Effector CD4-positive, alpha-beta T cell (primary cell): ENCODE measurements around the gene MBP.
"Not testable (repeated sequence)": the region's sequence is repeated elsewhere in the genome, so short reads cannot be mapped to it uniquely, and the experiment has no call there.

ENCODE experiments used
- DNase-seq: peaks from one replicate; pipeline ENCODE4 v3.0.0-alpha.2; 2020

MBP gene

DNA sequence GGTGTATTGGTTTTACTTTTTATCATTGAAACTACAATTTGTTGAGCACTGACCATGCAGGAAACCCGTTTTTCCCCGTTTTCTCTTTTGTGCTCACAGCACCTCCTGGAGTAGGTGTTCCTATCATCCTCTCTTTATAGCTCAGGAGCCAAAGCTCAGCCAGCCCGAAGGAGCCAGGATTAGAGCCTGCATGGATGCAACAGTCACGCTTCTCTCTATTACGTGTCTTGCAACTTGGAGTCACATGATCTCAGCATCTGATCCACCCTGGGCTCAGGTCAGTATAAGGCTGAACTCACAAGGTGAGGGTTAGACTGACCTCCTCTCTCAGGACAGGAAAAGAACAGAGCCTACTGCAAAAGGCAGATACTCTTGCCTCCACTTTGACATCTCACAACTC is 150.5 kb downstream of the MBP start:
- DNase-seq, result no peak

DNA sequence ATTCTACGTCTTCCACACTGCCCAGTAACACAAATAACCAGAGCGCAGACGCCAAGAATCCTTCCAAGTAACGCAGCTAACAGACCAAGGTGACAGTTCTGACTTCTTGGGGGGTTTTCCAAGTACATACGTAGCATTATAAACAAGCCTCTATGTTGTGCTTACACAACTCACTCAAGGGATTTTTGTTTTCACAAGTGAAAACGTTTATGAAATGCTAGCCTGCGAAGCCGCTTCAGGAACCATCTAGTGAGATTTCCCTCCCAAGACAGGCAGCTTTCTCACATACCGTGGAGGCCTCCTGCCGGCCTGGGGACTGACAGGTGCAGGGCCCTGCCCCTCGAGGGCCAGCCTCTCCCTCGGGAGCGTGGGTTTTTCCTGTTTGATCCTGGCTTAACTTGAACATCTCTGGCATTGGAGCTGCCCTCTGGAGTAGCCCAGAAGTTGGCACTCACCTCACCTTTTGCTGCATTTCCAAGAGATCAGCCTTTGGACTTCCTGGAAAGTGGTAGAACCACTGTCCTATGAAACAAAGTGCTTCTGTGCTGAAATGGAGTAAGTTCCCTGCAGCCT is 151.1 kb downstream of the MBP start:
- DNase-seq, result no peak

DNA sequence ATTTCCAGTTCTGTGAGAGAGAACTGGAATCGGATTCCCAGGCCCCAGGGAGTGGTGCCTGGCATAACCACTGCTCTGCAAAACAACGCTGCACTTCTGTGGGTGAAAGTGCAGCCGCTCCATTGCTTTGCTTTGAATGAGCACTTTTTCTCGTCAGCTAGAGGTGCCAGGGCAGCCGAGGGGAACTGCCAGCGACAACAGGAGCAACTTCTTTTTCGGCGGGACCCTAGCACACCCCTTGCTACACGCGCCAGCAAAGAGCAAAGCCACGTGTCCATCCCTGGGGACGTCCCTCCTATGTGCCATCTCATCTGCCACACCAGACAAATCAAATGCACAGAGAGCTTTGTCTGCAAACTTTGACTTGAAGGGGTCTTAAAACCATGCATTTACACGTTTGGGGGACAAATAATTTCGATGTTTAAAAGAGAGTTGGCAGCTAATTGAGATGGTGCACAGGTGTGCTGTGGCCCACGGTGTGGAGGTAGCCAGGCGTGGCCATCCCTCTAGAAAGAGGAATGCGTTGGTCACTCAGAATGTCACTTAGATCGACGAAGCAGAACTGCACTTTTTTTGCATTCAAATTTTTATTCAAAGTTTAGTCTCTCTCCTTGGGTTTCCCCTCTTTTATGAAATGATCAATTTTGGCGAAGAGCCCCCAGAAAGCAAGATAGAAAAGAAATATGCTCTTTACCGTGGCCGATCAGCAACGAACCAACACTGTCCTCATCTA is 151.8 kb downstream of the MBP start:
- DNase-seq, result no peak

DNA sequence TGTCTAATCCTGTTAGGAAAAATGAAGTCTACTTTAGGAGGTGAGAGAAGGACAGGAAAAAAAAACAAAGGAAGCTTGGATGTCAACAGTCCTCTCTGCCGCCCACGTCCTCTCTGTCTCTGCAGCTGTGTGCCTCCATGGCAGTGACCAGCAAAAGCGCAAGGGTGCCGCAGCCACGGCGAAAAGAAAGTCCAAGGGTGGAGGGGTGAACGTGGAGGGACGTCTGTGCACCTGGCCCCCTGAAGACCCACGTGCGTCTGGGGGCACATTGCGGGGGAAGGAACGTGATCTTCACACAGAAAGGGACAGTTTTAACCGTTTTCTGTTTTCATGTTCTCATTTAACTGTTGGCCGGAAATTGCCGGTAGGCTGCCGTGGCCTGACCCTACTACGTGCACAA is 152.7 kb downstream of the MBP start:
- no peak for DNase-seq

DNA sequence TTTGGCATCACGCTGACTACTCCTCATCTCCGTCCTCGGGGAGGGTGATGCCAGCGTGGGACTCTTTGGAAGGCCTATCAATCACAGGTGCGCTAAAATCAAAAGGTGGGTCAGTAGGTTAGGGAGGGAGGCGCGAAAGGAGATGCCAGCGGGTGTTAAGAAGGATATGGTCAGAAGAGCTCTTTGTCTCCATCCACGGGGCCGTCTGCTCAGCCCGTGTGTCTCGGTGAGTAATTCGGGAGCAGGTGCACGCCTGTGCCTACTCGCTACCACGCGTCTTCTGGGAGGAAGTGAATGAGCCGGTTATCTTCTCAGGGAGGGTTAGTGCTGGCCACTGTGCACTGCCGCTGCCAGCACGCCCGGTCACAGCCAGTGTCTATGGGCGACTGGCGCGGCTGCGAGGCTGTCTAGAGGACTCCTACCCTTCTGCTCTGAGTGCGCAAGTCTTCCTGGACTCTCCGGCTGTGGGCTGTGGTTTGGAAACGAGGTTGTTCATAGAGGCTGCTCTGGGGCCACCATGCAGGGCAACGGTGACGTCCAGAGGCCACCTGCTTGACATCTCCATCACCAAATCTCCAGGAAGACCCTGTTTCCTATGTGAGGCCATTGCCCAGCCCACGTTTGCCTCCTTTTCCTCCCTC is 153.4 kb downstream of the MBP start:
- DNase-seq, result no peak

DNA sequence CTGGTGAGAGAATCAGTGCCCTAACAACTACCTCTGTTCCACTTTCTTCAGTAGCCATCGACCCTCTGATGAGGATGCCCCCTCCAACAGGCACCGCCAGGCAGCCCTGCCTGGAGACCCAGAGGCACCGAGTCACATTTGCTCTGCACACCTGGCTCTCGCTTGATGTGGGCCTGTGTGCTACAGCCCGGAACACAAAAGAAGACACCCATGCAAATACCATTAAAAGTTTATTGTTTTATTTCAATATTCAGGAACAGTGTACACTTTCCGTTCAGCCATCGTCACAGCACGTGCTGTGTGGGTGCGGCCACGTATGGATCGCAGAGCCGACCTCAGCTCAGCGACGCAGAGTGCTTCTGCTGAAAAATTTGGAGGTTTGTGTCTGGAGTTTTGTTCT is 154.0 kb downstream of the MBP start:
- no peak for DNase-seq

DNA sequence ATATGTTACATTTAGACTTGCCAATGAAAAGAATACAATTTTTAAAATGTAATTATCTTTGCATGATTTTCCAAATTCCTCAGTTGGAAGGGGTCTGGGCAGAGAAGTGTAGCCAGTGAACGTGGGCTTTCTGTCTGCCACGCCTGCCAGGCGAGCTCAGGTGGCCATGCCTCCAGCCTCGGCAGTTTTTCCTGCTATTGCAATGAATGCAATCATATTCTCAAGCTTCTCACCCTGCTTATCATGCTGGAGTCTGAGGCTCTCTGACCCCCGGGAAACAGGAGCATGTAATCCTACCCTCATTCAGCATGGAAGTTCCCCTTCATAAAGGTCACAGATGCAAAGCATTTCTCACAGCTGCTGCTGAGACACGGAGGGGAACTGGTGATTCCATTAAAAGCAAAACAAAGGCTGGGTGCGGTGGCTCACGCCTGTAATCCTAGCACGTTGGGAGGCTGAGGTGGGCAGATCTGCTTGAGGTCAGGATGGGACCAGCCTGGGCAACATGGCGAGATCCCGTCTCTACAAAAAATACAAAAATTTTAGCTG is 154.8 kb downstream of the MBP start:
- DNase-seq, result no peak

DNA sequence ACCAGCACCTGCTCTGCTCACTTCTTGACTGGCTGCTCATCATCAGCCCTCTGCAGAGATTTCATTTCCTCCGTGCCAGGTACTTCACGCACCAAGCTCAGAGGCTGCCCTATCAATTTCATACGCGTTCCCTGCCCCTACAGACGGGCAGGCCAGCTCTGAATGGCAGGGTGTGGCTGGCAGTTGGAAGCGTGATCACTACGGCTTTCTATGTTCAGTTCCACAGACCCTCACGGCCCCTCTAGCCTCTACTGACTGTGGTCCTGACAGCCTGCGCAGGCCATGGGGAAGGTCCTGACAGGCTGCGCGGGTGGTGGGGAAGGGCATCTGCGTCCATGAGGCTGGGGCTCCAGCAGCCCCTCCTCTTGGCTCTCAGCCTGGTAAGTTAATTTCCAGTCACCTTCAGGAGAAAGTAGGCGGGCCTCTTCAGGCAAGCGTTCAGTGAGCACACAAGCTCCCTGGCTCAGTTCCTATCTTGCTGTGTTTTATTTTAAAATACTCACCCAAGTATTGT is 155.4 kb downstream of the MBP start:
- DNase-seq, result no peak

DNA sequence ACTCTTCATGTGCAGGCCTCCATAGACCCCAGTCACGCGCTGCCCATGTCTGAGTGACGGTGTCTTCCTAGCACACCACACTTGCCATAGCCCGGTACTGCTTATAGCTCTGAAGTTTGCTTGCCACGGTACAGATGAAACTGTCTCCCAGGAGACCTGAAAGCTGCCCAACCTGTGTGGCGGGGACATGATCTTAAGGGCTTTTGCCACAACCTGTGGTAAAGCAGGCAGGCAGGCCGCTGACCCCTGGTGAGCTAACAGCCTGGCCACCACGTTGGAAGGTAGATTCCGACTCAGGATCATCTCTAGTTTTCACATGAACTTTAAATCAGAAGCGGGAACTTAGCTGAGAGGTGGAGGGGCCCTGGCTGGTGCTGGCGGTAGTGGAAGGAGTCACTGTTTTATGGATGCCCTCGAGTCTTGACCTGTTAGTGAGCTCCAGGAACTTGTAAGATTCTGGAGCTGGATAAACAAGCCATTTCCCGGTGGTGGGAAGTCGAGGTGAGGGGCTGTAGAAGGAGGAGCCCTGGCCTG is 156.9 kb downstream of the MBP start:
- no peak for DNase-seq

DNA sequence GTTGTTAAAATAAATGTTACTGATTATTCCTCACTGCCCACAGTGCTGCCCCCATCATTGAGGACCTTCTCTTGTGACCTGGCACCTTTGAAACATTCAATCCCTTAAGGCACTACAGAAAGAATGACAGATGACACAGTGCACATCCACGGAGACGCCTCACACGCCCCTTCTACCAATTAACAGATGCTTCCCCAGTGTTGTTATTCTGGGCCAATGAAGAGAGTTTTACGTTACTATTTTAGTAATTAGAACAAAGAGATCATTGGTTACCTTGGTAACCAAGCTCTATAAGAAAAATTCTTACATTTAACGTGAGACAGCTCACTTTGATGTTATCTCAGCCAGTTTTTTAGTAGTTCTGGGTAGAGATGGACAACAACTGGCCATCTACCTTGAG is 158.2 kb downstream of the MBP start:
- no peak for DNase-seq

DNA sequence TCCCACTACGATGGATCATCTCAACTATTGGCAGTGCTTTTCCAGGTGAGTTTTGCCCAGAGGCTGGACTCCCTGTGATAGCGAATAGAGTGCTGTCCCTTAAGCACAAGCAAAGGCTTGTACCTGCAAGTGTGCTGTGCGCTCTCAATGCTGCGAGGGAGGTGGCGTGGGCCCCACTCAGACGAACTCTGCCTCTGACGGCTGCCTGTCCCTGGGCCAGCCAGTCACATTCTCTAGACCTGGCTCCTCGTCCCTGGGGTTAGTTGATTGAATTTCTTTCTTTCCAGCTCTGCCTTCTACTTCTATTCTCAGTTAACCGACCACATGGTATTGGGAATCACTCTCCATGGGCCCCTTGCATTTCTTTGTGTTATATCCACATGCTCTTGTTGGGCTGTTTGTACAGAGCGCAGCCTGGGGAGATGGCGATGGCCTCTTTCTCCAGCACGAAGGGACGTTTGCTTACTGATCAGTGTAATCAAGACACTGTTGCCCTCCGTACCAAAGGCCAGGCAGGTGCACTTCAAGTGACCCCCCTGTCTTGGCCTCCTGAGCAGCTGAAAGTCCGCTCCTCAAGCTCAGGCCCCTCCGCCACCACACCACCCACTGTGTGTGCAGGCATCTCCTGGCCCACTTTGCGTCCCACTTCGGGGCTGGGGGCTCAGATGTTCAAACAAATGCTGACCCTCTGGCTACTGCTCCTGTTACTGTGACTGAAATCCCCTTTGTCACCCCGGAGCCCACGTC is 158.9 kb downstream of the MBP start:
- DNase-seq, result no peak

DNA sequence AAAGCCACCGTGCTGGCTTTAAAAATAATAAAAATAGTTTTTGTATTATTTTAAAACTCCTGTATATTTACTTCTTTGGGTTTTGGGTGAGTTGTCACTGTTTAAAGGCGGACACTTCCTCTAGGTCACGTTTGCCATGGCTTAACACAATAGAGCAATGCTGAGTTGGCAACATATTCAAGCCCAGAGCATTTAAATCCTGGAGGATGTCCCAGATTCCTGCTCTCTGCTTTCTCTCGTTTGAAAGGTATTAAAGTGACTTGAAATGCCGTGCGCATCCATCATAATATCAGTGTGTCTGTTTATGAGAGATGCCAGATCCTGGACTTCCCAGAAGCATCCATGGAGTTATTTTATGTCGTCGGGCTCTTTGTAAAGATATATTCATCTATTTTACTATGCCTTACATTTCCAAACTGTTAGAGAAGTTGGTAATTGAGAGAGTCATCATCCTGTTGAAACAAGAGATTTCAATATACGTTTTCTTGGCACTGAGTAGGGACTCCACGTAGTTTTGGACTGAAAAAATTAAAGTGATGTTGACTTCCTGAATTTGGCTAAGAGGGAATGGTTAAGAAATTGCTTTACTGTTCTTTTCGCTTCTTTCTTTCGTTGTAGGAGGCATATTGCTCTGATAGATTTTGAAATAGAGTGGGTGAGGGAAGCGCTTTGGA is 159.6 kb downstream of the MBP start:
- DNase-seq, result no peak

DNA sequence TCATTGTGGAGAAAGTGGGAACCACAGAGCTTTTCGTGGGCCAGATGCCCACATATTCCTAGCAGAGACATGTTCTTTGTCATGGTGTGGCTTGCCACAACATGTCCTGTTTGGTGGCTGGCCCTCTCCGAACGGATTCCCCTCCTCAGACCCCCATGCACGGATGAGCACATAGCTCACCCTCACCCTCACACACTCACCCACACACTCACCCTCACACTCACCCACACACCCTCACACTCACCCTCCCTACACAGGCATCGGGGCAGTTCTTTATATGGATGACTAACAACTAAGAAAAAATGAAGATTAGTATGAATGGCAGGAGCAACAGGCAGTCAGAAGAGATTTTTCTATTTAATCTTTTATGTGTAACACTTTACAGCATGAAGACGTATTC is 160.3 kb downstream of the MBP start:
- no peak for DNase-seq

DNA sequence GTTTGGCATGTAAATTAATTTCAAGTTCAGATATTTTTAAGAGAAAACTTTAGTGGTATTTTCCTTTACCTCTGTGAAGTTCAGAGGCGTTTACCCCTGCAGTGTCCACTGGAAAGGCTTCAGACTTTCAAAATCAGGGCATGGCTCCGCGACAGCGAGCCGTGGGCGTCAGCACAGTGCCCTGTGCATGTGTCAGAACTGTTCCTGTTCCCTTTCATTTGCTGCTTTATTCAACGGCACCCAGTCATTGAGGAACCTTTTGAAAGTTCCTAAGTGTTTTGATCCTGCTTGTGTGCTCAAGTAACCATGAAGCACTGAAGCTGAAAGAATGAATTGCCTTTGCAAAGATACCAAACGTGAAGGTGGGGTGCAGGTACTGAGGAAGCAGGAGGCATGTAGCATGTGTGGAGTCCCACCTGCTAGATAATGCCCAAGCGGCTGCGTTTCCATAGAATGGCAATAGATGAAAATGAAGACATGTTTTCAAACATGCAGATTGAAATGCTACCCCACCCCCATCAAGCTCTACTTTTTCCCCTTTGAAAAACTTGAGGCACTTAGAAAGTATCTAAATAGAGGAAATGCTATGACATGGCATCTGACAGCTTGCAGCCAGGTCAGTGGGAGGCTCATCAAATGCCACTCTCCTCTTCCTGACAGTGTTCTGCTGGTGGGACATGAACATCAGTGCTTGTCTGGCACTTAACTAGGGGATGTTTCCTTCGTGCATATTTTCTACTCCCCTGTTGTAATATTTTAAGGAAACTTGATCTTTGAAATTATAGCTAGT is 161.6 kb downstream of the MBP start:
- no peak for DNase-seq

DNA sequence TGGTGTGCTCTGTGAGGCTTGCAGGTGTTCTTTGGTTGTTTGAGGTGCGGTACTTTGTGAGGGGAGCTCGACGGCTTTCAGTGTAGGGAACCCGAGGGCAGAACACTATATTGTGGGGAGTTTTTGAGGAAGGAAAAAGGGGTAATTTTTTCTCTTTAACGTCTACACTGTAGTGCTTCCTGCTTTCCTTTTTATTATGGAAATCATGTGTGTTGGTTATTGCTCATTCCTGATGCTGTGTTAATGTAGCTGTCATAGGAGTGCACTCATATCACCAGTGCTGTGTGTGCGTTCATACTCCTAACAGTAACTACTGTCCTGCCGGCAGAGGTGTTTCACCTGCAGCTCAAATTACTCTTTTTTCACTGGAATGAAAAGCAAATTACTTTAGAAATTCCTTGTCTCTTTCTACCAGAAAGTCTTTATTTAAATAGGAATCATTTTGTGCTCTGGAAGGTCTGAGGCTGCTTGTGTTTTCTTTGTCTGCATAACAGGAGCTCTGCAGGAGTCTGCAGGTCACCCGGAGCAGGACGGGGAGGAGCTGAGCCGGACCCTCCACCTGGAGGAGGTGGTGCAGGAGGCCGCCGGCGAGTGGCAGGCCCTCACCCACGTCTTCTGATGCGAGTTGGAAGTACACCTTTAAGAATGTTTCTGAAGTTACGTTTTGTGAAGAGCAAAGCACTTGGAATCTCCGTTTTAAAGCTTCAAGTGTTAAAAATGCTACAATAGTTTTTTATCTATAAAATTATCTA is 164.7 kb downstream of the MBP start:
- no peak for DNase-seq

DNA sequence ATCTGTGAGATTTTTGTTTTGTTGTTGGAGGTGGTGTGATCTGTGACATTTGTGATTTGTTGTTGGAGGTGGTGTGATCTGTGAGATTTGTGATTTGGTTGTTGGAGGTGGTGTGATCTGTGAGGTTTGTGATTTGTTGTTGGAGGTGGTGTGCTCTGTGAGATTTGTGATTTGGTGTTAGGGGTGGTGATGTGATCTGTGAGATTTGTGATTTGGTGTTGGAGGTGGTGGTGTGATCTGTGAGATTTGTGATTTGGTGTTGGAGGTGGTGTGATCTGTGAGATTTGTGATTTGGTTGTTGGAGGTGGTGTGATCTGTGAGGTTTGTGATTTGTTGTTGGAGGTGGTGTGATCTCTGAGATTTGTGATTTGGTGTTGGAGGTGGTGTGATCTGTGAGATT is 165.3 kb downstream of the MBP start:
- DNase-seq, result not testable (repeated sequence)

DNA sequence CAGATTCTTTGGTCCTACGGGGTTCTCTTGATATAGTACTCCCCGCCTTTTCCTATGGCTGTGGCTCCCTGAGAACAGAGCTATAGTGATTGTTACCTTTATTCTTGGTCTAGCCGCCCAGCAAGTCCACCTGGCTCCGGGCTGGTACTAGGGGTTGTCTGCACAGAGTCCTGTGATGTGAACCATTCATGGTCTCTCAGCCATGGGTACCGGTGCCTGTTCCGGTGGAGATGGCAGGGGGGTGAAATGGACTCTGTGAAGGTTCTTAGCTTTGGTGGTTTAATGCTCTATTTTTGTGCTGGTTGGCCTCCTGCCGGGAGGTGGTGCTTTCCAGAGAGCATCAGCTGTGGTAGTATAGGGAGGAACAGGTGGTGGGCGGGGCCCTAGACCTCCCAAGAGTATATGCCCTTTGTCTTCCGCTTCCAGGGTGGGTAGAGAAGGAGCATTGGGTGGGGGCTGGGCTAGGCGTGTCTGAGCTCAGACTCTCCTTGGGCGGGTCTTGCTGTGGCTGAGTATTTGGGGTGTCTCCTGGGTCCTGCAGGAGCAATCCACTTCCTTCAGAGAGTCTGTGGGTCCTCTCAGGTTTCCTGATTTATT is 166.9 kb downstream of the MBP start:
- not testable (repeated sequence) for DNase-seq

DNA sequence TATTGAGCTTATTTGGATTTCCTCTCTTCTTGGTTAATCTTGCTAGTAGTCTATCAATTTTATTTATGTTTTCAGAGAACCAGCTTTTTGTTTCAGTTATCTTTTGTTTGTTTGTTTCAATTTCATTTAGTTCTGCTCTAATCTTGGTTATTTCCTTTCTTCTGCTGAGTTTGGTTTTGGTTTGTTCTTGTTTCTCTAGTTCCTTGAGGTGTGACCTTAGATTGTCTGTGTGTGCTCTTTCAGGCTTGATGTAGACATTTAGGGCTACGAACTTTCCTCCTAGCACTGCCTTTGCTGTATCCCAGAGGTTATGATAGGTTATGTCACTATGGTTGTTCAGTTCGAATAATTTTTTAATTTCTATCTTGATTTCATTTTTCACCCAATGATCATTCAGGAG is 168.6 kb downstream of the MBP start:
- no peak for DNase-seq

DNA sequence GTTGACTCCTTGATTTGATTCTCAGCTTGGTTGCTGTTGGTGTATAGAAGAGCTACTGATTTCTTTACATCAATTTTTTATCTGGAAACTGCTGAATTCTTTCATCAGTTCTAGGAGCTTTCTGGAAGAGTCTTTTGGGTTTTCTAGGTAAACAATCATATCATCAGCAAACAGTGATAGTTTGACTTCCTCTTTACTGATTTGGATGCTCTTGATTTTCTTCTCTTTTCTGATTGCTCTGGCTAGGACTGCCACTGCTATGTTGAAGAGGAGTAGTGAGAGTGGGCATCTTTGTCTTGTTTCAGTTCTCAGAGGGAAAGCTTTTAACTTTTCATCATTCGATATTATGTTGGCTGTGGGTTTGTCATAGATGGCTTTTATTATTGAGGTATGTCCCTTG is 169.7 kb downstream of the MBP start:
- DNase-seq, result no peak

DNA sequence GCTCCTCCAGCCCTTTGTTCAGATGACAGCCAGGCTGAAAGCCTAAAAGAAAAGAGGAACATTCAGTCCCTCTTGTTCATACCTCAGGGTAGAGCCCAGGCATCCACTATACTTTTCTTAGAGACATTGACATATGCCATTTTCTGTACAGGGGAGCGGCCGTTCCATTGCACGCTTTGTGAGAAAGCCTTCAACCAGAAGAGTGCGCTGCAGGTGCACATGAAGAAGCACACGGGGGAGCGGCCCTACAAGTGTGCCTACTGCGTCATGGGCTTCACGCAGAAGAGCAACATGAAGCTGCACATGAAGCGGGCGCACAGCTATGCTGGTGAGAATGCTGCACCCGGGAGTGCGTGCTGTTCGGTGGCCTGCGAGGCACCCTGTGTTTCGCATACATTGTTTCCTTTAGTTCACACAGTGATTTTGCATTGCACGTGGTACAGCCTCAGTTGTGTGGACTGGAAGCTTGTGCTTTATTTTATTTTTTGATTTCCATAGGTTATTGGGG is 172.0 kb downstream of the MBP start:
- DNase-seq, result no peak
